HG03442 (cell line): ENCODE results near the gene AJAP1.

ENCODE experiments used
- ATAC-seq: cut with Tn5 transposase; IDR thresholded peaks from one replicate; pipeline ENCODE4 v1.9.1; 2021; ENCODE audit warnings: mild to moderate bottlenecking, moderate library complexity; ENCODE audit not compliant: unreplicated experiment

The AJAP1 gene

GRCh38 chr1:4678066-4678717 is 23.8 kb downstream of the AJAP1 start:
- no peak for ATAC-seq

GRCh38 chr1:4681026-4681425 is 26.6 kb downstream of the AJAP1 start:
- ATAC-seq = no peak

- no peak for ATAC-seq
These were observed 28.3 kb downstream of the AJAP1 start for GRCh38 chr1:4682607-4683220.

GRCh38 chr1:4684136-4684535 is 29.7 kb downstream of the AJAP1 start:
- ATAC-seq = no peak

GRCh38 chr1:4684864-4685522 is 30.6 kb downstream of the AJAP1 start:
- no peak for ATAC-seq

- no peak for ATAC-seq
These were observed 31.1 kb downstream of the AJAP1 start for GRCh38 chr1:4685523-4685865.

- no peak for ATAC-seq
These were observed 33.5 kb downstream of the AJAP1 start for GRCh38 chr1:4687943-4688342.

GRCh38 chr1:4689271-4689935 is 35.0 kb downstream of the AJAP1 start:
- ATAC-seq = no peak

- ATAC-seq = no peak
These were observed 35.7 kb downstream of the AJAP1 start for GRCh38 chr1:4689941-4690635.

GRCh38 chr1:4690951-4691675 is 36.7 kb downstream of the AJAP1 start:
- ATAC-seq = no peak

- ATAC-seq = no peak
These were observed 37.5 kb downstream of the AJAP1 start for GRCh38 chr1:4691766-4692405.

- no peak for ATAC-seq
These were observed 38.0 kb downstream of the AJAP1 start for GRCh38 chr1:4692437-4692836.

GRCh38 chr1:4693331-4693730 is 38.9 kb downstream of the AJAP1 start:
- no peak for ATAC-seq

- no peak for ATAC-seq
These were observed 39.5 kb downstream of the AJAP1 start for GRCh38 chr1:4693891-4694290.

- no peak for ATAC-seq
These were observed 40.1 kb downstream of the AJAP1 start for GRCh38 chr1:4694492-4694891.

- ATAC-seq = no peak
These were observed 40.8 kb downstream of the AJAP1 start for GRCh38 chr1:4695241-4695640.

- no peak for ATAC-seq
These were observed 41.8 kb downstream of the AJAP1 start for GRCh38 chr1:4696161-4696745.

GRCh38 chr1:4696753-4697152 is 42.3 kb downstream of the AJAP1 start:
- no peak for ATAC-seq

GRCh38 chr1:4697801-4698200 is 43.4 kb downstream of the AJAP1 start:
- ATAC-seq = no peak

GRCh38 chr1:4698911-4699310 is 44.5 kb downstream of the AJAP1 start:
- no peak for ATAC-seq
